GM18519 (cell line): ENCODE results near the gene TENM4.
"Not testable (repeated sequence)": the region's sequence is repeated elsewhere in the genome, so short reads cannot be mapped to it uniquely, and the experiment has no call there.

Experiments
- ATAC-seq: cut with Tn5 transposase; IDR thresholded peaks from one replicate; pipeline ENCODE4 v1.9.1; 2021; ENCODE audit warnings: mild to moderate bottlenecking, moderate library complexity; ENCODE audit not compliant: unreplicated experiment, low FRiP score

TENM4 gene

DNA sequence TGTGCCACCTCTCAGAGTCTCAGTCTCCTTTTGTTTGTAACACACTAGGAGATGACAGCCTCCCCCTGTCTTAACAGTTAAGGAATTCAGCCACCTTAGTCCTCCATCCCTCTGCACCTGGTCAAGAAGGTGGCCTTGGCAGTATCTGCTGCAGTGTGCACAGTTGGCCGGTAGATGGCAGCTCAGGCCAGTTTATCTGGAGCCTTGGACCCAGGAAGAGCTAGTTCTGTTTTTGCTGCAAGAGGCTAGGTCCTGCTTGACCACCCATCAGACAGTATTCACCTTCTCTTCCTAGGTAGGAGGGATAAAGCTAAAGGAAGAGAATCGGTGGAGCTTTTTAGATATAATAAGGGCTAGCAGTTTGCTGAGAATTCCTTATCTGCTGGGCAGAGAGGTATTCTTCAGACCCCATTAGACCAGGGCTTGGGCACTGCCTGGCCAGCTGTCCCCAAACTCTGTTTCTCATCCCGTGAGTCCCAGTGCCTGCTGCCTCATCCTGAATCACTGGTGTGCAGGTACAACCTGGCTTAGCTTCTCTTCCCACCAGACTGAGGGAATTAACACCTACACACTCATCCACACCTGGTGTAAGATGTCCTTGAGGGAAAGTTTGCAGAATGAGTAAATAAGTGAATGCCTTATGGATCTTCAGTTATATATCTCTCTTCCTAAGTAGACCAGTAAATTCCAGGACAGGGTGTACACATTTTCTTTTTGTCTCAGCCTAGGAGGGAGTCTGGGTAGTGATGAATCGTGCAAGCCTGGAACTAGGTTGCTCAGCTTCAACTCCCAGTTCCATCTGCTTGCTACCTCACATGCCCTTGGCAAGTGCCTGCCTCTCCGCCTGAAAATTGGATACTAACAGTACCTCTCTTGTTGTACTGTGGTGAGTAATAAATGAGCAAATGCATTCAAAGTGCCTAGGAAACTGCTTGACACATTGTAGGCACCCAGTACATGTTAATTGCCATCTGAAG, 795.3 kb downstream of the TENM4 start:
- peak; percentile 64 for ATAC-seq

- ATAC-seq = no peak
Measured at GRCh38 chr11:78643676-78644056, 797.2 kb downstream of the TENM4 start.

DNA sequence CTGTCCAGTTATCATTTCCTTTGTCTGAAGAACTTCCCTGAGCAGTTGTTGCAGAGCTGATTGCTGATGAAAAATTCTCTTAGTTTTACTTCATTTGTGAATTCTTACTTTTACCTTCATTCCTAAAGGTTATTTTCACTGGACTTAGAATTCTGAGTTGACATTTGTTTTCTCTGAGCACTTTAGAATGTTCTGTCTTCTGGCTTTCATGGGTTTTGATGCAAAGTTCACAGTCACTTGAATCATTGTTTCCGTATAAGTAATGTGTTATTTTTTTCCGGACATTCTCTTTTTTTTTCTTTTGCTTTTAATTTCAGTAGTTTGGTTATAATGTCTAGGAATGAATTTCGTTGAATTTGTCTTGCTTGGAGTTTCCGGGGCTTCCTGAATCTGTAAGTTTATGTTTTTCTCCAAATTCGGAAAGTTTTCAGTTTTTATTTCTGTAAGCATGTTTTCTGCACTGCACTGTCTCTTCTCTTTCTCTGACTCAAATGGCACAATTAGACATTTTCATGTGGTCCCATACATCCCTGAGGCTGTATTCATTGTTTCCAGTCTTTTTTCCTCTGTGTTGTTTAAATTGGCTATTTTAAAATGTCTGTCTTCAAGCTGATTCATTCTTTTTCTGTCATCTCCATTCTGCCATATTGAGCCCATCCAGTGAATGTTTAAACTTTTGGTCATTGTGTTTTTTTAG, 797.7 kb downstream of the TENM4 start:
- ATAC-seq = no peak

GRCh38 chr11:78641541-78641940, 799.3 kb downstream of the TENM4 start:
- ATAC-seq = no peak

DNA sequence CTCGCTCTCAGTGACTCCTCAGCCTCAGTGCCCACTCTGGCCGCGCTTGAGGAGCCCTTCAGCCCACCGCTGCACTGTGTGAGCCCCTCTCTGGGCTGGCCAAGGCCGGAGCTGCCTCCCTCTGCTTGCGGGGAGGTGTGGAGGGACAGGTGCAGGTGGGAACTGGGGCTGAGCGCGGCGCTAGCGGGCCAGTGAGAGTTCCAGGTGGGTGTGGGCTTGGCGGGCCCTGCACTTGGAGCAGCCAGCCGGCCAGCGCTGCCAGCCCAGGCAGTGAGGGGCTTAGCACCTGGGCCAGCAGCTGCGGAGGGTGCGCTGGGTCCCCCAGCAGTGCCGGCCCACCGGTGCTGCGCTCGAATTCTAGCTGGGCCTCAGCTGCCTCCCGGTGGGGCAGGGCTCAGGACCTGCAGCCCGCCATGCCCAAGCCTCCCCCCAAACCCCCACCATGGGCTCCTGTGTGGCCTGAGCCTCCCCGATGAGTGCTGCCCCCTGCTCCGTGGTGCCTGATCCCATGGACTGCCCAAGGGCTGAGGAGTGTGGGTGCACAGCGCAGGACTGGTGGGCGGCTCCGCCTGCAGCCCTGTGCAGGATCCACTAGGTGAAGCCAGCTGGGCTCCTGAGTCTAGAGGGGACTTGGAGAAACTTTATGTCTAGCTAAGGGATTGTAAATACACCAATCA, 802.0 kb downstream of the TENM4 start:
- ATAC-seq = no peak

DNA sequence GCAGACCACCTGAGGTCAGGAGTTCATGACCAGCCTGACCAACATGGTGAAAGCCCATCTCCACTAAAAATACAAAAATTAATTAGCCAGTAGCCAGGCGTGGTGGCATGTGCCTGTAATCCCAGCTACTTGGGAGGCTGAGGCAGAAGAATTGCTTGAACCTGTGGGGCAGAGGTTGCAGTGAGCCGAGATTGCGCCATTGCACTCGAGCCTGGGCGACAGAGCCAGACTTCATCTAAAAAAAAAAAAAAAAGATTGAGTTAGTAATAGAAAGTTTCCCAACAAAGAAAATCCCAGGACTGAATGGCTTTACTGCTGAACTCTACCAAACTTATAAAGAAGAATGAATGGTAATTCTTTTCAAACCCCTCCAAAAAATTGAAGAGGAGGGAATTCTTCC, 803.3 kb downstream of the TENM4 start:
- ATAC-seq = not testable (repeated sequence)

DNA sequence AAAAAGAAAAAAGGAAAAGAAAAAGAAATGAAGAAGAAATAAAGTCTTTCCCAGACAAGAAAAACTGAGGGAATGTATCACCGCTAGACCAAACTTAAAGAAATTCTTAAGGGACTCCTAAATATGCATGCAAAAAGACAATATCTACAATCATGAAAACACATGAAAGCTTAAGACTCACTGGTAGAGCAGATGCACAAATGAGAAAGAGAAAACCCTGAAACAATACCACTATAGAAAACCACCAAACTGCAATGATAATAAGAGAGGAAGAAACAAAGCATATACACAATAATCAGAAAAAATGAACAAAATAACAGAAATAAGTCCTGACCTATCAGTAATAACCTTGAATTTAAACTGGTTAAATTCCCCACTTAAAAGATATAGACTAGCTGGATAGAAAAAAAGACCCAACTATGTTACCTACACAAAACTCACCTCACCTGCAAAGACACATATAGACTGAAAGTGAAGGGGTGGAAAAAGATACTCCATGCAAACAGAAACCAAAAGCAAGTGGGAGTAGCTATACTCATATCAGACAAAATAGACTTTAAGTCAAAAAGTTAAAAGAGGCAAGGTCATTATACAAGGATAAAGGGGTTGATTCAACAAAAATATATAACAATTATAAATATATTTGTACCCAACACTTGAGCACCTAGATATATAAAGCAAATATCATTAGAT, 804.9 kb downstream of the TENM4 start:
- ATAC-seq = no peak

DNA sequence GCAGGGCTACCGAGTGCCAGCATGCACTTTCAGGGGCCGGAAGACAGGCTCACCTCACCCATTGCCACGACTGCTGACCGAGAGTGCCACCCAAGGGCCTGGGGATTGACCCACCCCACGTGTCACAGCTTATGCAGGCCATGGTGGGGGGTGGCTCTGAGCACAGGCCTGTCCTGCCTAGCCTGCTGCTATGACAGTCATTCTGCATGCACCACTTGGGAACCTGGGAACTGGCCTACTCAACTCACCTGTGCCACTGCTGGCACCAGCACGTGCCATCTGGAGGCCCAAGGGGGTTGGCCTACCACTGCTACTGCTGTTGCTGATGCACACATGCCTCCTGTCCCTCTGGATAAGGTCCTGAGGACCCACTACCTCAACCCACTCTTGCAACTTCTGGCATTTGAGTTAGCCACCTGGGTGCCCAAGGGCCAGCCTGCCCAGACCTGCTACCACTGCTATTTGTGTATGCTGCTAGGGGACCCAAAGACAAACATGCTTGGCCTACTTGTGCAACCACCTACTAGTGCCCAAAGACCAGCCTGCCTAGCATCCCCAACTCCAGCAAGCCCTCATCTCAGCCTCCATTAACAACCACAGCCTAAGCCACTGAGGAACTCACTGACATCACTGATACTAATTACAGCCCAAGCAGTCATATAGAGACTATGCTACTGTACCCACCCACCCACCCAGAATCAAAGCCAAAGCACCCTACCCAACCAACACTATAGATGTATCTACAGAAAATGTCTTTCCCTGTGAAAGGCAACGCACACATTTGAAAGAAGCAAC, 807.1 kb downstream of the TENM4 start:
- no peak for ATAC-seq

- ATAC-seq = no peak
Measured at GRCh38 chr11:78630561-78631303, 810.1 kb downstream of the TENM4 start.

DNA sequence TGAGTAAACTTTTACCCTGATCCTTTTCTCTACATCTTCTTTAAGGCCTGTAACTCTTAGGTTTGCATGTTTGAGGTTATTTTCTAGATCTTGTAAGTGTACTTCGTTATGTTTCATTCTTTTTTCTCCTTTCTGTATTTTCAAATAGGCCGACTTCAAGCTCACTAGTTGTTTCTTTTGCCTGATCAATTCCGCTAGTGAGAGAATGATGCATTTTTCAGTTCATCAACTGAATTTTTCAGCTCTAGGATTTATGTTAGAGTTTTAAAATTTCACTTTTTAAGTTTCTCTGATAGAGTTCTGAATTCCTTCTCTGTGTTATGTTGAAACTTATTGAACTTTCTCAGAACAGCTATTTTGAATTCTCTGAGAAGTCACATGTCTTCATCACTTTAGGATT, 810.7 kb downstream of the TENM4 start:
- no peak for ATAC-seq

- ATAC-seq = no peak
Measured at GRCh38 chr11:78622666-78623065, 818.2 kb downstream of the TENM4 start.

DNA sequence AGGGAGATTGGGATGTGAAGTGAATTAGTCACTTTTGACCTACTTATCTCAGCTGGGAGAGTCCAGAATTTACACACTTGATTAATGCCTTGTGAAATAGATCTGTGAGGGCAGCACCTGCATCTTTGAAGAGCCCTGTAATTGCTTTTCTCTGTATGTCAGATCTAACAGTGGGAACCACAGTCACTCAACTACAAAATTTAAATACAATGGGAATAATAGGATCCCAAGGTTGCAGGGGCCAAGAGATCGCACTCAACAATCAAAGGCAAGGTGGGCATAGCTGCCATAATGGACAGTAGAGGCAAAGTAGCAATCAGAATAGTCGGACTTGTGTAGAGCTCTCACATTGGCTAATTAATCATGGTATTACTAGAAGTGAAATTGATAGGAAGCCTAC, 820.7 kb downstream of the TENM4 start:
- ATAC-seq = no peak

- ATAC-seq = no peak
Measured at GRCh38 chr11:78615724-78616123, 825.1 kb downstream of the TENM4 start.

DNA sequence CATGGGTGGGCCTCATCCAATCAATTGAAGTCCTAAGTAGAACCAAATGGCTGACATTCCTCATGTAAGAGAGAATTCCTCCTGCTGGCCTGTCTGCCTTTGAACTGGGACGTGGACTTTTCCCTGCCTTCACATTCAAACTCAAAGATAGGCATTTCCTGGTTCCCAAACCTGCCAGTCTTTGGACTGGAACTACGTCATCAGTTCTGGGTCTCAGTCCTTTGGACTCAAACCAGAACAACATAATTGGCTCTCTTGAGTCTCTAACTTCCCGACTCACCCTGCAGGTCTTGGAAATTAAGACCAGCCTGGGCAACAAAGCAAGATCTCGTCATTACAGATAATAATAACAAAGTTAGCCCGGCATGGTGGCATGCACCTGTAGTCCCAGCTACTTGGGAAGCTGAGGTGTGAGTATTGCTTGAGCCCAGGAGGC, 827.4 kb downstream of the TENM4 start:
- ATAC-seq = no peak

DNA sequence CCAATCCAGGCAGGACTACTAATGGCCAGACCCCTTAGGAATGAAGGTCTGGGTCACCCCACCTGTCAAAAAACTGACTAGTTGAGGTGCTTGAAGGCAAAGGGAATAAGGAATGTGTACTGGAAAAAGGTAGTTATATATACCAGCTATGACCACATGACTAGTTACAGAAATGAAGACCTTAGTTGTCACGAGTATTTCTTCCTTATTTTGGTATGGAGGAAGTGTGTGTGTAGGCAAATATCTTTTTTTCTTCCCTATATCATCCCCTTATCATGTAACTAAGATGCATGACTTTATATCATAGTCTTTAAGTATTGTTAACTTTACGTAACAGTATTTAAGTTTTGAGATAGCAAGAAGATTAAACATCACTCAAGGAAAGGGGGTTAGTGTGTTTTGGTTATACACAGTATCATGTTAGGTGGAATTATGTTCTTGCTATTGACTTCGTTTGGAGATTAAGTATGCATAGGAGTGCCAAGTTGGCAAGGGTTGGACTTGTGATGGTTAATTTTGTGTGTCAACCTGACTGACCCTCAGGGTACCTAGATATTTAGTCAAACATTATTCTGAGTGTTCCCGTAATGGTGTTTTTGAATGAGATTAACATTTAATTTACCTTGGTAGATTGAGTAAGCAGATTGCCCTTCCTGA, 828.0 kb downstream of the TENM4 start:
- no peak for ATAC-seq

DNA sequence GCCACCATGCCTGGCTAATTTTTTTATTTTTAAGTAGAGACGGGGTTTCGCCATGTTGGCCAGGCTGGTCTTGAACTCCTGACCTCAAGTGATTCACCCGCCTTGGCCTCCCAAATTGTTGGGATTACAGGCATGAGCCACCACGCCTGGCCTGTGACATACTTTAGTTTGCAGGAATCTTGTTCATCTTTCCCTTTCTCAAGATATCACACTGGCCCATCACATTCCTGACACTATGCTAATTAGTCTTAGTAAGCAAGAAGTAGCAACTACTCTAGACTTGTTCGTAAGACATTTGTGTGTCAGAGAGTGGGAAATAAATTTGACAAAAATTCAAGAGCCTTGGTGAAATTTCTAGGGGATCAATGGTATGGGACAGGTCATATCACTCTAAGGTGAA, 831.5 kb downstream of the TENM4 start:
- ATAC-seq = not testable (repeated sequence)

GRCh38 chr11:78607696-78608095, 833.1 kb downstream of the TENM4 start:
- no peak for ATAC-seq

DNA sequence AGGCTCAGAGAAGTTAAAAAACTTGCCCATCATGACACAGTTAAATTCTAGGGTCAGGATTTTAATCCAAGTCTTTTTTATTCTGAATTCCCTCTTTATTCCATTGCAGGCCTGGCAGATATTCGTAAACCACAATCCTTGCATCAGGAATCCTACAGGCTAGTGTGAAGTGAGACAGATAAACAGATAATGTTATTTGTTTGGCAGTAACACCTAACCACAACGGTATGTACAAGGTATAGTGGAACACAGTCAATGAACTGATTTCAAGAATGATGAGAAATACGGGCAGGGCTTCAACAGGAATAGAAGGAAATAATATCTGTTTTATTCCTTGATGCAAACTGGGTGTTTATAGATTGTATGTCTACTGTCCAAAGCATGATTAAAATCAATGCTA, 834.2 kb downstream of the TENM4 start:
- no peak for ATAC-seq

DNA sequence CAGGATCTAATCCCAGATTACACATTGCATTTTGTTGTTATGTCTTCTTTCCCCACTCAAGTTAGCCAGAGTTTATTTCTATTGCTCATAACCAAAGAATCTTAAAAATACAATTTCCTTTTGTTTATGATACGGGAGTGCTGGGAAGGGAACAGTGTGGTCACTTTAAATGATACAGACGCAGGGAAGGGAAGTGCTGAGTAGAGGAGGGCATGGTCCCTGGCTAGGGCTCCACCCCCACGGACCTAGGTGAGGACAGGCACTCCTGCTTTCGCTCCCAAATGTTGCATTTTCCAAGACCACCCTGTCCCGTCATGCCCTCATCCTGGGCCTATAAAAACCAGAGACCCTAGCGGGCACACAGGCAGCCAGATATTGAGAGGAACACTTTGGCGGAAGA, 835.5 kb downstream of the TENM4 start:
- ATAC-seq = no peak
